Measurements from ENCODE around the gene ZBTB9.

DNA sequence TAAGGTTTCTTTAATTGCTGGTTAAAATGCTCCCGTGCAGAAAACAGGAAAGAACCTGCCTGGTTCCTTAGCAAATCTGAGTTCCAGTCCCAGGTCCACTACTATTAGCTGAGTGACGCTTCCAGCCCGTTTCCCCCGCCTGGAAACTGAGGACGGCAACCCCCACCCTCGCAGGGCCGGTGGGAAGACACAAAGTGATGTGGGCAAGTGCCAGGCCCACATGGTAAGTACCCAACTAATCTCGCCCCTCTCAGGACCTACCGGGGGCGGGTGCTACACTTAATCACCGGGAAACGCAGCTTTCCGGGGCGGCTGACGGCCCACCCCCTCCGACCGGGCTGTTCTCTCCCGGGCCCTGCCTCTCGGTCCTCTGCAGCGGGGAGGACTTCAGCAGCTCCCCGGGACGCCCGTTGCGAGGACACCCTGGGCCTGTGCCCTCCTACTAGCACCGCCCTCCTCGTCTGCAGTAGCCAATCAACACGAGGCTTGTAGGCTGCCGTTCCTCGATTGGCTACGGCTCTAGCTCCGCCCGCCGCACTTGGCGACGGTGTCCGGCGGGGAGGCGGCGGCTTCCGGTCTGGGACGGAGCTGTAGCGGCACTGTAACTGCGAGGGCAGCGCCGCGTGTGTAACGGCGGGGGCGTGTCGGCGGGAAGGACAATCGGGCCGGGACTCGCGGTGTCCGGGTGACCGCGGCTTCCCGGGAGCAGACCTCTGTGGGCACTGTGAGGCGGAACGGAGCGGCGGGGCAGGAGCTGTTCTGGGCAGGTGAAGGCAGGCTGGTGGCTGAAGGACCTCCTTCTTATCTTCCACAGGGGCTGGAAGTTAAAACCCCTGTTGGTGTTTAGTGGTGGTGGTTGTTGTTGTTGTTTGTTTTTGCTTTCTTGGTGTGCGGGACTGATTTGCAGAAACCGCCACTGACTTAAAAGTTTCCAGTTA lies at the start of gene ZBTB9:
- TF ChIP-seq CTCF (IDR thresholded peaks at IDR 0.05) (no peak), POLR2A (IDR thresholded peaks at IDR 0.05) (peak in 1 of 2 donors; percentile 90)

Data from thyroid gland (tissue), 4 donors.